ENCODE results near the gene AGPAT2.

Gene AGPAT2

DNA sequence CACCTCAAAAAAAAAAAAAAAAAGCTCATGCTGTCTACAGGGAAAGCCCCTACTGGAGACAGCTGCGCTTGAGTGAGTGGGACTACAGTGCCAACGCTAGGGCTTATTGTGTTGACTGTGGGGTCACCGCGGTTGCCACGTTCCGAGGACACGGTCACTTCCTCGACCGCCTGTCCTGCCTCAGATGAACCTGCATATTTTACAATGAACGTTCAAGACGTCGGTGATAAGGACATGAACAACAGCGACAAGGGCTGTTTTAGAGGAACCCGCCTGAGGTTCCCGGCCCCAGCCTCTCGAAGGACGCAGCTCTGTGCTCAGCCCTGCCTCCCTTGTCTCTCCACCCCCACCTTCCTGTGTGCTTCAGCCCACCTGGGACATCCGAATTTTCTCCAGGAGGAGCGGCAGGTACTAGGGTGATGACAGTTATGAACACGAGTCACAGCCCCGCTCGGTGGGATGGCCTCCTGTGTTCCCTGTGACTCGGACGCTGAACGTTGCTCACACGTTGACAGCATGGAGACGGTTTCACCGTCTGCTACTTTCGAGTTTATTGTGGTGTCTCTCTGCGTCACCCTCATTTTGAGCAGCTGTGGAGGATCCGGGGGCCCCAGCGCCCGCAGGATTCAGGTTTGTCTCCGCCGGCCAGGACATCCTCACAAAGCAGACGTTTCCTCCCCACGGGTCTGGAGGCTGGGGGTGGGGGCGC lies 13.9 kb upstream of the AGPAT2 start:
- DNase-seq (ENCODE audit: low read depth, low spot score): peak; percentile 40

DNA sequence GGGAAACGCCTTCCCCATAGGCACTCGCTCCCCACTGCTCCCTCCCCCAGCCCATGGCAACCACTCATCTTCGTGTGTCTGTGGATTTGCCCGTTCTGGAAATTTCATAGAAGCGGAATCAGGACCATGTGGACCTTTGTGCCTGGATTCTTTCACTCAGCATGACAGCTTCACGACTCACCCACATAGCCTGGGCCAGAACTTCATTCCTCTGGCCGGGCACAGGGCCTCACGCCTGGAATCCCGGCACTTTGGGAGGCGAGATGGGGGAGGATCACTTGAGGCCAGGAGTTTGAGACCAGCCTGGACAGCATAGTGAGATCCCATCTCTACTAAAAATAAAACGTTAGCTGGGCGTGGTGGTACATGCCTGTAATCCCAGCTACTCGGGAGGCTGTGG lies 13.0 kb upstream of the AGPAT2 start:
- DNase-seq (ENCODE audit: low read depth, low spot score): no peak

DNA sequence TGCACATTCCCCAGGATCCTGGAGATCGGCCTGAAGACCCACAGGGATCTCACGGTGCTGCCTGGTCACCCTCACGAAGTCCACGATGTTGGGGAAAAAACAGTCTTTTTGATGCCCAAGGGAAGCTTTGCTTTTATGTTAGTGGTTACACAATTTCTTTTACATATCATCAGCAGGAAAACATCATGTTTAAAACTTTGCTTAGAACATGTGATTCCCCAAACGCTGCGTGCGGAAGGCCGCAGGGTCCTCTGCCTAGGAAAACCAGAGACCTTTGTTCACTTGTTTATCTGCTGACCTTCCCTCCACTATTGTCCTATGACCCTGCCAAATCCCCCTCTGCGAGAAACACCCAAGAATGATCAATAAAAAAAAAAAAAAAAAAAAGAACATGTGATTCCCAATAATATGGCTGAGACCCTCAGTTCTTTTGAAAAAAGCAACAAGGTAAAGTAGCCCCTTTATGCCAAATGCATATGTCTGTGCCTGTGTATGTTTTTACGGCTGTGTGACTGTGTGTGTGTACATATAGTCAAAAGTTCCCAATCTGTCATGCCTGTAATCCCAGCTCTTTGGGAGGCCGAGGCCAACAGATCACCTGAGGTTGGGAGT lies 11.5 kb upstream of the AGPAT2 start:
- no peak for DNase-seq (ENCODE audit: low read depth, low spot score)

DNA sequence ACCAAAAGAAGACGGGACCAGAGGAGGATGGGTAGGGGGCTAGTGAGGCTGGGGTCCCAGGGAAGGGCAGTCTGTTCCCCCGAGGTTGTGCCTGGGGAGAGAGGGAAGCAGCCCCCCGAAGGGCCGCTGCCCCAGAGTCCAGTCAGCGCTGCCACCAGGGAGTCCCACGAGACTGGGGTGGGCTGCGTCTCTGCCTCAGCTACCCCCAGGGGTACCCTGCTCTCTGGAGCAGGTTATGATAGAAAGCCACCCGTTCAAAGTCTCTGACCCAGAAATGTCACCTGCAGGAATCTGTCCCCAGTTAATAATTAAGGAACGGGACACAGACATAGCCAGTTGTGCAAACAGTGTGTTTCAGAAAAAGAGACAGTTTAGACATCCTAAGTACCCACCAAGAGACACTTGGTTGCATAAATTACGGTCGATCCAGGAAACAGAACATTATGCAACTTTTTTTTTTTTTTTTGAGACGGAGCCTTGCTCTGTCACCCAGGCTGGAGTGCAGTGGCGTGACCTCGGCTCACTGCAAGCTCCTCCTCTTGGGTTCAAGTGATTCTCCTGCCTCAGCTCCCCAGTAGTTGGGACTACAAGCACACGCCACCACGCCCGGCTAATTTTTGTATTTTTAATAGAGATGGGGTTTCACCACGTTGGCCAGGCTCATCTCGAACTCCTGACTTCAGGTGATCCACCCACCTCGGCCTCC lies 10.7 kb upstream of the AGPAT2 start:
- no peak for DNase-seq (ENCODE audit: low read depth, low spot score)

DNA sequence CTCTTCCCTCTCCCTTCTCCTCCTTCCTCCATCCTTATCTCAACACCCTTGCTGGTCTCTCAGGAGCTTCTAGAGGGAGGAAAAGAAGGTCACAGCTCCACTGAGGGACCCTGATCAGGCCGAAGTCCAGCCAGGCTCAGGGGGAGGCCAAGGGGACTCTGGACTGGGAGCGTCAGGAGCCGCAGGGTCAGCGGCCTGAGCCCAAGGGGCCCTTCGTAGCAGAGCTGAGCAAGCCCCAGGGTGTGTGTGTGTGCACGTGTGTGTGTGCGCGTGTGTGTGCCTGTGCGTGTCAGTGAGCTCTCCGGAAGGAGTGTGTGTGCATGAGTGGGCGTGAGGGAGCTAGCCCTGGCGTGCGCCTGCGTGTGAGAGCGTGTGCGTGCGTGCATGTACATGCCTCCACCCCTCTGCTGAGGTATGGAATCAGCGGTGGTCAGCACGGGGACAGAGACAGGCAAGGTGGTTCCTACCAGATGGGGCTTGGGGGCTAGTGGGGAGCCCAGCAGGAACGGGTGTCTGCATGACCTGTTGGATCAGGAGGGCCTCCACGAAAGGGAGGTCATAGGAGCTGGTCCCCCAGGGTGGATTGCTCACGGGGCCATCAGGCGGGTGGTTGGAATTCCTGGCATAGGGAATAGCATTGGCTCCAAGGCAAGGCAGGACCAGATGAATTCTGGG lies 10.0 kb upstream of the AGPAT2 start:
- DNase-seq (ENCODE audit: low read depth, low spot score): no peak

DNA sequence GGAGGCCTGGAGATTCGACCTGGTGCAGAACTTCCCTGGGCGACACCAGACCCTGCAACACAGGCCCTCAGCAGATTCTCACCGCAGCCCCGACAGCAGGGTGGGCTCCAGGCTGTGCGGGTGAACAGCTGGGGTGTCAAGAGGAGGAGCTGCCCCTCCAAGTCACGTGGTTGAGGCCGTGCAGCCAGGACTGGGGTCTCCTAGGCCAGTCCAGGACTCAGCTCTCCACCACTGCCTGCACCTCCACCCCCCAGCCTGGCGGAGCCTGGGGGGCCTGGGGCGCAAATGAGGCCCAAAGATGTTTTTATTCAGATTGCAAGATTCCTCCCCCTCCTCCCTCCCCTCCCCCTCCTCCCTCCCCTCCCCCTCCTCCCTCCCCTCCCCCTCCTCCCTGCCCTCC lies 9.2 kb upstream of the AGPAT2 start:
- no peak for DNase-seq (ENCODE audit: low read depth, low spot score)

DNA sequence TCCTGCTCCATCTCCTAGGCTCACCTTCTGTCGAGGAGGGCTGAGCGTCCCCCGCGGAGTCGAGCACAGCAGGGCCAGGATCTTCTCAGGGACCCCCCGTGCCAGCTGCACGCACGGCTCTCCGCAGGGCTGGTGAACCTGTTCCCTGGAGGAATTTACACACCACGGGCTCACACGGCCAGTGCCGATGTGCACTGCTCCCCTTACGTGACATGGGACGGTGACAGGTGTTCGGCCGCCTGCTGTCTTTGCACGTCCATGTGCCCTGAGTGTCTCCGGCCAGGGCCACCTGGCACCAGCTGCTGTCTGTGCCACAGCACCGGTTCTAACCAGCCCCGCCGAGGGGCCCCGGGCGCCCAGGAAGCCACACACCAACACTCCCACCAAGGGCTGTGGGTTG lies 8.7 kb upstream of the AGPAT2 start:
- no peak for DNase-seq (ENCODE audit: low read depth, low spot score)

DNA sequence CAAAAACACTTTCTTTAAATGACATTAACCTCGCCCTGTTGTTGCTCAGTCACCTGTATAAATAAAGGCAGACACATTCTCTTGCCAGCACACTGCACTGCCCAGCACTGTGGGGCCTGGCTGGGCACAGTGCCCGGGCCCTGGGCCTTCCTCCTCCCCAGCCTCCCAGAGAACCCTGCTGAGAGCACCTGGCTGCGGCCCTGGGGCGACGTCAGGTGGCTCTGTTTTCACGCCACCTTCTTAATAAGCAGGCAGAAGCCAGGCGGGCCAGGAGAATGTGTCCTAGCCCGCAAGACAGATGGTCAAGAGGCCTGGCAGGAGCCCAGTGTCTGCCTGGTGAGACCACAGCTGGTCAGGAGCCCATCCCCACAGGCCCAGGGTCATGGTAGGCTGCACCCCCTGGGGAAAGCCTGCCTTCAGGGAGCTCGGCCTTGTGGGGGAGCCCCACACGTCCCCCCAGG lies 8.2 kb upstream of the AGPAT2 start:
- no peak for DNase-seq (ENCODE audit: low read depth, low spot score)

DNA sequence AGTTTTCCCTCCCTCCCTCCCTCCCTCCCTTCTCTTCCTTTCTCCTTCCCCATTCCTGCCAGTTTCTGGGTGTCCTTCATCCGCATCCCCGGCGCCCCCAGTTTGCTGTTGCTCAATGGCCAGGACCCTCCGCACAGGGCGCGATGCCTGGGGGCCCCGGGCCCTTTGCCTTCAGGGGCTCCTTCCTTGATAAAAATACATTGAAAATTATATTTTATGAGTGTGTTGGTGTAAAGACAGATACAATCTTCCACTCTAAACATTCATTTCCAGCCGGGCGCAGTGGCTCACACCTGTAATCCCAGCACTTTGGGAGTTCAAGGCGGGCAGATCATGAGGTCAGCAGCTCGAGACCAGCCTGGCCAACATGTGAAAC lies 7.6 kb upstream of the AGPAT2 start:
- no peak for DNase-seq (ENCODE audit: low read depth, low spot score)

DNA sequence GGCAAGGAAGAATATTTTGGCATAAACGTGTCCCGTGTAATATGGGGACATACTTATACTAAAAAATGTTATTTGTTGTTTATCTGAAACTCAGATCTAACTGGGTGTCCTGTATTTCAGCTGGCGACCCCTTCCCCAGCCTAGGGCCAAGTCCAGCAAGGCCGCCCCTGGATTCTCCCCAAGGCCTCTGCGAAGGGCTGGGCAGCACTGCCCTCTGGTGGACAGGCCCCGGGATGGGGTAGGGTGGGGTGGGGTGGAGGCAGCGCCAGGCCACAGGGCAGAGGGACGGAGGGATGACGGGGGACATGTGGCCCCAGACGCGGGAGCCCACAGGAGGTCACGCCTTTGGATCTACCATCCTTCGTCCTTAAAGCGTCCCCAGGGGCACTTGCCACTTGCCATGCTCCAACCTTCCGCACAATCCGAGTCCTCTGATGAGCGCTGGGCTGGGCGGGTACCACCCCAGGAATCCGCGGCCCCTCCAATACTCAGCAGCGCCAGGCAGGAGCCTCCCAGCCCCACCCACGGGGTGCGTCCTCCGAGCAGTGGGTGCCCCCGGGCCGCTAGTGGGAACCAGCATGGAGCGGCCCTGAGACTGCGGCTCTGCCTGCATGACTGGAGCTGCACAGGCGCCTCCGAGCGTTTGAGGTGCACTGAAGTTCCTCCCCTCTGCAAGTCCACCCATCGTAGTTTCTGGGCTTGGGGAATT lies 7.1 kb upstream of the AGPAT2 start:
- DNase-seq (ENCODE audit: low read depth, low spot score): no peak

DNA sequence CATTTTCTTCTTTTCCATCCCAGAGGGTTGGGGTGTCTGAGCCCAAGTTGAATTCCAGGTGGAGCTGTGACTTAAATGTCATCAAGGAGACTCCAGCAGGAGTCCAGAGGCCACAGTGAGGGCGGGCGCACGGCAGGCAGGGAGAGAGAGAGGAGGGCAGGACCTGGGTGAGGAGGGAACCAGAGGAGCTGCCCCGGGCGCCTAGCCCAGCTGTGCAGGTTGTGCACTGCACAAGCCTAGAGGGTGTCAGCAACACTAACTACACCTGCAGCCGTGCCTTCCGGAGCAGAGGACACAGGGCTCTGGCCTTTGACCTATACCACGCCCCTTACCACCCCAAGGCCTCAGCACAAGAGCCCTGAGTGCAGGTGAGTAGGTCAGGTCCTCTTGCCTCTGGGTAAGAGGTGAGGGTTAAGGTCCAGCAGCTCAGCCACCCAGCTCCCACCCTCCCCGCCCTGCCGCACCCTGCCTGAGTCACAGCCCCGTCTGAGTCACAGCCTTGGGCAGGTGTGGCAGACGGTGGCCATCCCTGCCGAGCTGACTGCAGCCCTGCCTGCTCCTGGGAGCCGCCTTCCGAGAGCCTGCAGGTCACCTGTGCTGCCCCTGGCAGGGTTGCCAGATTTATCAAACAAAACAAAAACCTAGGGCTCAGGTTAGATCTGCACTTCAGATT lies 6.4 kb upstream of the AGPAT2 start:
- no peak for DNase-seq (ENCODE audit: low read depth, low spot score)

DNA sequence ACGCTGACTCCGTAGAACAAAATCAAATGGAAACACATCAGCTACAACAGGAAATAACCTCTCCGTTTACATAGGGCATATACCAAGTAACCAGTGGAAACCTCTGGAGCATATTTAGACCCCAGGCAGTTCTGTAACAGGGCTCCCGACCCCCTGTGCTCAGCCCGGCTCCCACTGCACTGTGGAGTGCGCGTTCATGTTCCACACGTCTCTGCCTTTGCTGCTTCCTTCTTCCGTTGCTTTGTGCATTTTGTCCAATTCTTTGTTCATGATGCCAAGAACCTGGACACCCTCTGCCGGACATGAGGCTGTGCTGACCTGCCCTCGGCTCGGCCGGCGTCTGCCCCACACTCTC lies 5.9 kb upstream of the AGPAT2 start:
- no peak for DNase-seq (ENCODE audit: low read depth, low spot score)

DNA sequence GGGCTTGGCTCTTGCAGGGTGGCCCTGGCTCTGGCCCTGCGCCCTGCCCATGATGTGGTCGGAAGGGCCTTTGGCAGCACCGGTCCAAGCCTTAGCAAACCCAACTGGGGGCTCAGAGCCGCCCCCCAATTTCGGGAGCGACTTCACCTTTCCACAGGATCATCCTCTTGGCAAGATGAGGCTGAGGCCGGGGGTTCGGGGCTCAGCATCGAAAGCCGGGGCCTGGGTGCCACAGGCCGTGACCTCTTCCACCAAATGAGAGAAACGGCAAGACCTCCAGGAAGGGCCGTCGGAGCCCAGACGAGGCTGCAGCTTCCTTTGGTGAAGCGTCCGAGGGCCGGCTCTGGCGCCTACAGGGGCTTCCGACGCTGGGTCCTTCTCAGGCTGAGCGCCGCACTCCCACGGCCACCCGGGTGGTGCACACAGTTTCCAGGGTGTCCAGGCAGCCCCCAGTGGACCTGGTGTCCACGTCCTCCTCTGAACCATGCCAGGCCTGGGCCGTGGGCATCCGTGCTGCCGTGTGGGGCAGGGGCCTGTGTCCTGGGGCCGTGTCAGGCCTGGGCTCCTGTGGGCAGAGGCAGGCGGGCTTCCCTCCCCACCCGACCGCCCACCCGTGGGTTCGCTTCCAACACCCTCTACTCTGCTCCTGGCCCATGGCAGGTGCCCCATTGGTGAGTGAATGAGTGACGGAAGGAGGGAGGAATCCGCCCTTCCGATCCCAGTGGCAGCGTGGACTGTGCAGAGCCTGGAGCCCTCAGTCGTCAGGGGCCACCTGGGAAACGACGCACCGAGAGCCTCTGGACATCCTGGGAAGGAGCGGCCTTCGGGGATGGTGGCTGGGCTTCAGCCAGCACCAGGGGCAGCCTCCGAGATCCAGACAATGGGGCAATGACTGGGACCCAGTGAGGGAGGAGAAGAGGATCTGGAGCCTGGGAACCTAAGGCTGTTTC lies 5.2 kb upstream of the AGPAT2 start:
- DNase-seq (ENCODE audit: low read depth, low spot score): no peak

DNA sequence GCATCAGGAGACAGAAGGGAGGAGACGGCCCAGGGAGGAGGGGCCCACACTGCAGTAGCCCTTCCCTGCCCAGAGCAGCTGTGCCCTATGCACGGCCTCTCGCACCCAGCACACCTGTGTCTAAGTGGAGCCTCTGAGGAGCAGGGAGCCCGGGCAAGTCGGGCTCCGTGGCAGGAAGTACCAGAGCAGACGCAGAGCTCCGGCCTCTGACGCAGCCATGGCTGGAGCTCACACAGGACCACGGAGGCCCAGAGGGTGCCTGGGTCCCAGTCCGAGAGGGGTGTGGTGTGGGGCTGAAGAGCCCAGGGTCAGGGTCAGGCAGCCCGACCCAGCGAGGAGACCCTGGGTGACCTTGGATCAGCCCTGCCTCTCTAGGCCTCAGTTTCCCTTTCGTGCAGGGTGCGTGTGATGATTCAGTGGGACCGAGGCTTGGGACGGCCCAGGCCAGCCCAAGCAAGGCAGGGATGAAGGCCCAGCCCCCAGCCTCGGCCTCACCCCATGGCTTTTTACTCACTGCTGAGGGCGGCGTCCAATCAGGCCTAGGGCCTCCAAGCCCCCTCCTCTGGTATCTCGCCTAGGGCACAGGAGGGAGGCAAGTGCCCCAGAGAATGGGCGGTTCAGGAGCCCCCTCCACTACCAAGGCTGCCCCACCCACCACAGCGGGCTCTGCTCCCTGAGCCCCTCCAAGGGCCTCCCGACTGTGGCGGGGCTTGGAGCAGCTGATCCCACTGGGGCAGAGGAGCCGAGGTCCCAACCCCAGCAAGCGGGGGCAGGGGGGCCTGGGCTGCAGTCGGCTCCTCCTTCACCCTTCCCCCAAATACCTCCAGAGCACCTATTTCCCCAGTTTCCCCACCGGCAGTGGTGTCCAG lies 4.3 kb upstream of the AGPAT2 start:
- DNase-seq (ENCODE audit: low read depth, low spot score): no peak

DNA sequence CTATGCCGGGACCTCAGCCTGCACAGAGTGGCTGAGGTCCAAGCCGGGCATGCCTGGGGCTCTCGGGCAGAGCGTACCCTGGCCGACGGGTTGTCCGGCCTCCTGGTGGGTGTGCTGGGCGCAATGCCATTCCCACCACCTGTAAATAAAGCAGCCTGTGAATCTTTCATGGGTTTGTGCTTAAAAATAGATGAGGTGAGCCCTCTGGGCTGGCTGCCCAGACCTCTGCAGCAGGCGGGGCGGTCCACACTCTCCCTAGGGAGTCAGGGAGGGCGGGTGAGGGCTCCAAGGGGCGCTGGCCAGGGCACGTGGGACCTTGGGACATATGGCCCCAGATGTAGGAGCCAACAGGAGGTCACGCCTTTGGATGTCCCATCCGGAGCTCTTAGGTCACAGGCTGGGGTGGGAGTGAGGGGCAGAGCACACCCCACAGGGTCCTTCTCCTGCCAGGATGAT lies 3.6 kb upstream of the AGPAT2 start:
- no peak for DNase-seq (ENCODE audit: low read depth, low spot score)

DNA sequence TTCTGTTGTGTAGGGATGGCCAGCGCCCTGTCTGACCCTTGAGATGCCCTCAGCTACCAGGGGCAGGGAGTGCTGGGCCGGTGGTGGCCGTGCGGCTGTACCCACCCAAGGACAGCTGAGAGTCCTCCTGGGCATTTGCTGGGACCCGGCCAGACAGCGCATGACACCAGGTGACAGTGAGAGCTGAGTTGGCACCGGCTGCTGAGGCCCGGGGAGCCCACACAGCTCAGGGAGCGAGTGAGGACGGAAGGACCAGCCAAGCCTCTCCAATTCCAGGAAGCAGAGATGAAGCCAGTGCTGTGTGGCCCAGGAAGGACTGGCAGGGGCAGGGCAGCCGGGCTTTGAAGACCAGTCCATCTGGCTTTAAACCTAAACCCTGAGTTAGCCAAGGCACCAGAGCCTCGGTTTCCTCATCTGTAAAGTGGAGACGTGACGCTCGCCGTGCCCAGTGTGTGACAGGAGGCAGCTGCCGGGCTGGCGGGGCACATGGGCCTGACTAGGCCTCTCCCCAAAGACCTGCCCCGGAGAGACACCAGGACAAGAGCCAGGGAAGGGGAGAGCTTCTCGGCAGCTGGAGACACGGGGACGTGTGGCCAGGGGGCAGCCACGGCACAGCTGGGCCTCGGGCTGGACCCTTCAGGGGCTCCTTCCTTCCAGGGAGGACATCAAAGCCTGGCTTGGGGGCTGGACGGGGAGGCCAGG lies 3.0 kb upstream of the AGPAT2 start:
- no peak for DNase-seq (ENCODE audit: low read depth, low spot score)

DNA sequence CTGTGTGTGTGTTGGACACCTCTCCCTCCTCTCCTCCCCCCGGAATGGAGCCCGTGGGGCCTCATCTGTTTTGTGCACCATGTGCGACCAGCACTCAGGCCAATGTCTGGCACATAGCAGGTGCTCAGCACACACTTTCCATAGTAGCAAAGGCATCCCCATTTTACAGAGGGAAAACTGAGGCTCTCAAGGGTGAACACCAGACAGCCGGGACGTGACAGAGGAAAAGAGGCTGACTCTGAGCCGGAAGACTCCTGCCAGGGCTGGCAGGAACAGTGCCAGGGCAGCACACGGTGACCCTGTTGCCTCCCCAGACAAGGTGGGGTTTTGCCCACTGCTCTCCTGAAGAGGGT lies 1.8 kb upstream of the AGPAT2 start:
- no peak for DNase-seq (ENCODE audit: low read depth, low spot score)

DNA sequence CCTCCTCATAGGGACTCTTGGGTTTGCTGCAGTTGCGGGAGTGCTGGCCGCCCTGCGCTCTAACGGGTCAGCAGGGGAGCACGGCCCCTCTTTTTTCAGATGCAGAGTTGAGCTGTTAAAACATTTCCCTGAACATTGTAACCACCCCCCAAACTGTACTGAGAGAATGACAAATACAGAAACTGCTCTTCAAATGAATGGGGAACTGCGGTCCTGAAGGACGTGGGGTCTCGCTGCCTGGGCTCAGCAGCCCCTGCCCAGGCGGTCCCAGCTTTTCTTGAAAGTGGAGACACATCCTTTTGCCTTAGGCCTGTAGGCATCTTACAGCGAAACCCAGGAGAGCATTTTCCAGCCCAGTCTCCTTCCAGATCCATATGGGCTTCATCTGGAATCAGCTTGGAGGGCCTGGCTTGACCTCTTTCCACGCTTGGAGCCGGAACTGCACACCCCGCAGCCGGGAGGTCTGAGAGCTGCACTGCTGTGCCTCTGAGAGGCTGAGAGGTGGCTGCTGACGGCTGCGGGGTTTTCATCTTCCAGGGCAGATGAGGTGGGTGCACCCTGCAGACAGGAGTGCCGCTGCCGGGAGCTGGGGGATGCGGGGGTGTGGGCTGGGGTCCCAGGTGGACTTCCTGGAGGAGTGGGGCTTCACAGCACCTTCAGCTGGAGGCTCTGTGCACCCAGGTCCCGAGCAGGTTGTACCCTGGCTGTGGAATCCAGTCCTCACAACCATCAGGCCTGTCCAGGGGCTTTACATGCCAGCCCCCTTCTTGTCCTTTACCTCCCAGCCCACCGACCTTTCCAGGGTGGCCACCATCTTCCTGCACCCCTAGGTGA lies 1.2 kb upstream of the AGPAT2 start:
- no peak for DNase-seq (ENCODE audit: low read depth, low spot score)
